GM18861 (cell line): ENCODE results near the gene NHERF2.

Experiments
- ATAC-seq: cut with Tn5 transposase; IDR thresholded peaks from one replicate; pipeline ENCODE4 v1.9.1; 2021; ENCODE audit not compliant: unreplicated experiment

Gene NHERF2

GRCh38 chr16:2056681-2057407 is 30.1 kb downstream of the NHERF2 start:
- no peak for ATAC-seq

GRCh38 chr16:2057438-2057837 is 30.7 kb downstream of the NHERF2 start:
- ATAC-seq = no peak

- no peak for ATAC-seq
Measured at GRCh38 chr16:2058420-2058819, 31.7 kb downstream of the NHERF2 start.

GRCh38 chr16:2058872-2059271 is 32.2 kb downstream of the NHERF2 start:
- ATAC-seq = no peak

- no peak for ATAC-seq
Measured at GRCh38 chr16:2060346-2060745, 33.6 kb downstream of the NHERF2 start.

GRCh38 chr16:2061023-2061422 is 34.3 kb downstream of the NHERF2 start:
- ATAC-seq = no peak

GRCh38 chr16:2061526-2061925 is 34.8 kb downstream of the NHERF2 start:
- no peak for ATAC-seq

GRCh38 chr16:2062801-2063200 is 36.1 kb downstream of the NHERF2 start:
- no peak for ATAC-seq

GRCh38 chr16:2063861-2064260 is 37.2 kb downstream of the NHERF2 start:
- no peak for ATAC-seq

GRCh38 chr16:2064368-2064945 is 37.8 kb downstream of the NHERF2 start:
- no peak for ATAC-seq

- ATAC-seq = no peak
Measured at GRCh38 chr16:2066139-2066538, 39.4 kb downstream of the NHERF2 start.

- ATAC-seq = no peak
Measured at GRCh38 chr16:2070576-2071453, 44.1 kb downstream of the NHERF2 start.

- ATAC-seq = no peak
Measured at GRCh38 chr16:2071454-2072202, 44.9 kb downstream of the NHERF2 start.

- no peak for ATAC-seq
Measured at GRCh38 chr16:2072926-2073325, 46.2 kb downstream of the NHERF2 start.

- ATAC-seq = no peak
Measured at GRCh38 chr16:2074071-2074470, 47.4 kb downstream of the NHERF2 start.

GRCh38 chr16:2075631-2076030 is 48.9 kb downstream of the NHERF2 start:
- no peak for ATAC-seq

GRCh38 chr16:2076072-2076865 is 49.6 kb downstream of the NHERF2 start:
- ATAC-seq = no peak

GRCh38 chr16:2077016-2077415 is 50.3 kb downstream of the NHERF2 start:
- ATAC-seq = no peak

GRCh38 chr16:2077696-2078095 is 51.0 kb downstream of the NHERF2 start:
- ATAC-seq = no peak

- ATAC-seq = no peak
Measured at GRCh38 chr16:2078096-2078495, 51.4 kb downstream of the NHERF2 start.
